NCI-H1417 treated with DMSO at 0.1 percent for 48 hours (cell line): ENCODE data around the gene M6PR.
A peak's percentile ranks its signal among the peaks of the same experiment; 100 is the strongest.
"Not testable (repeated sequence)": the region's sequence is repeated elsewhere in the genome, so short reads cannot be mapped to it uniquely, and the experiment has no call there.

Experiments
- DNase-seq: peaks from one replicate; lab custom pipeline; 2025; lab: John Stamatoyannopoulos, UW

The M6PR gene

DNA sequence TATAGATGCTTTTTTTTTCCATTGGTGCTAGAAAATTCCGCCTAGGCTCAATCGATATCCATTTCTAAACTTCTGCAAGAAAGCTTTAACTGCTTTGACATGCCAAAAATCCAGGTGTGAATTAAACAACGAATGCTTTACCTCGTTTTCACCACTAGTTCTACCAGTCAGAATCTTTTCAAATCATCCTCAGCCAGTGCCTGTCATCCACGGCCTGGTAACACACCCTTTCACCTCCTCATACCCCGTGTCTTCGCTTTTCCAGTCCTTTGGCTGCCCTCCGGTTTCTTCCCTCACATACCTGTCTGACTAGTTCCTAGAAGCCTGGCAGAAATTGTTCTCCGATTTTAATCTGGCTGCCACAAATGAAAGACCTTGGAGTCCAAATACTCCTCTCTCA, 36.5 kb downstream of the M6PR start:
- peak; percentile 24 for DNase-seq

DNA sequence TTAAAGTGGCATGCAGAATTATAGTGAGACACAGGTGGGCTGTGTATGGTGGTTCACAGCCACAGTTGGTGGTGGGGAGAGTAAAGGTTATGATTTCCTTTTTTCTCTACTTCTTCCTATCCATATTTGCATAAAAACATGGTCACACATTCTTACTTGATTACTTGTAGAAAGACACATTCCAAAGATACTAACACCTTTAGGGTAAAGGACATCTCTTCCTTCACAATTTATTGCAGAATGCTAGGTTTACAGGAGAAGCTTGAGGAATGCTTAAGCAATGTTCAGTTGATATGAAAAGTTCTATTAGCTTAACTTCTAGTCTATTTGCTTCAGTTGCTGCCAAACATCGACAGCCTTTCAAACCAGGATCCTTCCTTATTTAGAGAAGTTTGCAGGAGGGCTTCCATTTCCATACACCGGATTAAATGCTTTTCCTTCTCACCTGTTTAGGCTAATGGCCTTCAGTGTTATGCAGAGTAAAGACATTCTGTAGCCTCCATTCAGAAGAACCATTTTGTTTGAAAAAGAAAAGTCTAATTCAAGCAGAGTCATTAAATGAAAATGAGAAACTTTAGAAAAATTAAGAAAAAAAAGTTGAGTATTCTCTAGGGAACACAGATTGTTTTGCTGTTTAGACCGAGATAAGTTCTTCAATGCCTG, 37.7 kb downstream of the M6PR start:
- DNase-seq: no peak

DNA sequence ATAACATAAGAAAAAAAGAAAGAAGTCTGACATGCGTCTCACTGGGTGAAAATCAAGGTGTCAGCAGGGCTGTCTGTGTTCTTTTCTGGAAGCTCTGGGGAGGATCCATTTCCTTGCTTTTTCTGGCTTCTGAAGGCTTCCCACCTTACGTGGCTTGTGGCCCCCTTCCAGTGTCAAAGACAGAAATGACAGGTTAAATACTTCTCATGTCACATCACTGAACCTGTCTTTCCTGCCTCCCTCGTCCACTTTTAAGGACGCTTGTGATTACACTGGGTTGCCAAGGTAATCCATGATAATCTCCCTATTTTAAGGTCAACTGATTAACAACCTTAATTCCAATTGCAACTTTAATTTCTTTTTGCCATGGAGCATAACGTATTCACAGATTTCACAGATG, 39.7 kb downstream of the M6PR start:
- no peak for DNase-seq

DNA sequence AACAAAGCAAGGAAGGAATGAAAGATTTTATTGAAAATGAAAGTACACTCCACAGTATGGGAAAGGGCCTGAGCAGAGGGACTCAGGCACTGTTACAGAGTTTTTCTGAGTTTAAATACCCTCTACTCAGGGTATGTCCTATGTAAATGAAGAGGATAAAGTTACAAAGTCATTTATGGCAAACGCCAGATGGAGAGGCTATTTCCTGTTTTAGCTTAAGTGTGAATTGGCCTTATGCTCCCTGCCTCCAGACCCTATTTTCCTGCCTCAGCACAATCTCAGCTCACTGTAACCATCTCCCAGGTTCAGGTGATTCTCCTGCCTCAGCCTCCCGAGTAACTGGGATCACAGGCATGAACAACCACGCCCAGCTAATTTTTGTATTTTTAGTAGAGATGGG, 41.9 kb downstream of the M6PR start:
- DNase-seq: no peak

GRCh38 chr12:8906266-8907180, 42.9 kb downstream of the M6PR start:
- no peak for DNase-seq

- no peak for DNase-seq
Observed at GRCh38 chr12:8905546-8905945, 43.9 kb downstream of the M6PR start.

- DNase-seq: no peak
Observed at GRCh38 chr12:8904665-8905064, 44.8 kb downstream of the M6PR start.

DNA sequence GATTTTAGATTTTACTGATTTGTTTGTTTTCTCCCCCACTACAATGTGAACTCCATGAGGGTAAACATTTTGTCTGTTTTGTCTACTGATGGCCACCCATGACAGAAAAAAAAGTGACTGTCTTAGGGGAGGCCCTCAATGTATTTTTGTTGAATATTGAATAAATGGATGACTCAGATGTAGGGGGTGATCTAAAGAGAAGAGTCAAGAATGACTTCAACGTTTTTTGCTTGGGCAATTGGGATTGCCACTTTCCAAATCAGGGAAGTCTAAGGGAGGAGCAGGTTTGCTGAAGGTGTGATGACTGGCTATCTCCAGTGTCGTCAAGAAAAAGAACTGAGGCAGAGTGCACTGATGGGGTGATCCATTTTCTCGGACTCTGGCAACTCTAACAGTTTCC, 45.8 kb downstream of the M6PR start:
- no peak for DNase-seq

DNA sequence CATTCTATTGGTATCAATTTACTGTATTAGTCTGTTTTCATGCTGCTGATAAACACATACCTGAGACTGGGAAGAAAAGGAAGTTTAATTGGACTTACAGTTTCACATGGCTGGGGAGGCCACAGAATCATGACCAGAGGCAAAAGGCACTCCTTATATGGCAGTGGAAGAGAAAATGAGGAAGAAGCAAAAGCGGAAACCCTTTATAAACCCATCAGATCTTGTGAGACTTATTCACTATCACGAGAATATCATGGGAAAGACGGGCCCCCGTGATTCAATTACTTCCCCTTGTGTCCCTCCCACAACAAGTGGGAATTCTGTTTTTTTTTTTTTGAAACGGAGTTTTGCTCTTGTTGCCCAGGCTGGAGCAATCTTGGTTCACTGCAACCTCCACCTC, 46.7 kb downstream of the M6PR start:
- DNase-seq: not testable (repeated sequence)

DNA sequence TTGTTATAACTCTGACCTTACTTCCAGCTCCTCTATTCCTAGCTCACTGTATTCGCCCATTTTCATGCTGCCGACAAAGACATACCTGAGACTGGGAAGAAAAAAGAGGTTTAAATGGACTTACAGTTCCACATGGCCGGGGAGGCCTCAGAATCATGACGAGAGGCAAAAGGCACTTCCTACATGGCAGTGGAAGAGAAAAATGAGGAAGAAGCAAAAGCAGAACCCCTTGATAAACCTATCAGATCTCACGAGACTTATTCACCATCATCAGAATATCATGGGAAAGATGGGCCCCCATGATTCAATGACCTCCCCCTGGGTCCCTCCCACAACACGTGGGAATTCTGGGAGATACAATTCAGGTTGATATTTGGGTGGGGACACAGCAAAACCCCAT, 49.6 kb downstream of the M6PR start:
- DNase-seq: no peak

GRCh38 chr12:8897081-8897480, 52.4 kb downstream of the M6PR start:
- no peak for DNase-seq

DNA sequence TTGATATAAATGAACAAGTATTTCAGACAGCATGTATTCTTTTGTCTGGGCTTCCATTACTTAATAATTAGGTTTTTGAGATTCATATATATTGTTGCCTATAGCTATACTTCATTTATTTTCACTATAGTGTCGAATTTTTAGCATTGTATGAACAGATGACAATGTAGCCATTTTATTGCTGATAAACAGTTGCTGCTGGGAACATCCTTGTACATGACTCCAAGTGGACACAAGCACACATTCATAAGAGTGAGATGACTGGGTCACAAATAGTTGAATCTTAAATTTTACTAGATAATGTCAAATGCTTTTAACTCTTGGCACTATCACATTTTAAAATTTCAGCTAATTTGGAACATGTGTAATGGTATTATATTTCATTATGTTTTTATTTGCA, 54.5 kb downstream of the M6PR start:
- no peak for DNase-seq

DNA sequence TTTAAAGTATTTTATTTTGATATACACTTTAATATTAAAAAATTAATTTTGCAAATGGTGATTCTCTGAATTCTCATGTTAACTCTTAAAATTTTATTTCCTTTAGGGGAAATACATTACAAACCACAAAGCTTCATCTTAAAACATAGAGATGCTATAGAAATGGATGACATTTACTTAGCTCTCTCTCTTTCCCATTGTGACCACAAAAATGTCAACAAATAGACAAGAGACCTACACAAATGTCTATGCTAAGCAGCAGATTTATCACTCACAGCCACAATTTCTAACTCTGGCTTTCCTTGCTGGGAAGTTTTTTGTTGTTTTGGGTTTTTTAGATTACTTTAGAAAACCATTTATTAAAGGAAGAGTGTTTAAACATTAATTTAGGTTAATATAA, 55.1 kb downstream of the M6PR start:
- no peak for DNase-seq

DNA sequence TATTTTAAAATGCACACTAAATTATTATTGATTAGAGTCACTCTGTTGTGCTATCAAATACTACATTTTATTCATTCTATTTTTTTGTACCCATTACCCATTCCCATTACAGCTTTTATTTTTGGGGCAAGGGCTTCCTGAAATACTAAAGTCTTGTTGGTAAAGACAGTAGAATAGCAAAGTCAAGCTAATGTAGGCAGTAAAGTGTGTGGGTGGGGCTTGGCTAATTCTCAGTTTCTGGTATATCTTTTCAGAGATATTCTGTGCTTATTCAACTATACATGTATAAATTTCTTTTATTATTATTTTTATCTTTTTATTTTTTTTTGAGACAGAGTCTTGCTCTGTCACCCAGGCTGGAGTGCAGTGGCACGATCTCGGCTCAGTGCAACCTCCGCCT, 57.5 kb downstream of the M6PR start:
- no peak for DNase-seq
